Fibroblast of the aortic adventitia (primary cell): Measurements from ENCODE around the gene CISTR. TPM values are rescaled to one million over a fixed set of nuclear protein-coding genes. Genes with fewer than 3 reads are reported as not detected.

Experiments used
- DNase-seq: peaks from one replicate; pipeline ENCODE4 v3.0.0-alpha.2; 2010; ENCODE audit warnings: low read depth
- H3K4me3 ChIP-seq: 2 replicates; pipeline ENCODE4 v1.5.1; 2011; ENCODE audit warnings: low read depth, mild to moderate bottlenecking, control low read depth, low read length, moderate library complexity
- total RNA-seq: library from RNA; depleted of rRNA; stranded (reverse); fragments of >200 nt; gene quantifications from 2 replicates; pipeline ENCODE4 v1.2.3, GENCODE V29; 2012; ENCODE audit warnings: low replicate concordance
- TF ChIP-seq, protein P1 (sequence below): IDR thresholded peaks from 2 replicates; pipeline ENCODE4 v1.5.1; 2011; ENCODE audit warnings: mild to moderate bottlenecking, low read length, control low read depth, inconsistent platforms; ENCODE audit not compliant: insufficient read depth

The CISTR gene
- total RNA-seq, 1 donor, result not detected

DNA sequence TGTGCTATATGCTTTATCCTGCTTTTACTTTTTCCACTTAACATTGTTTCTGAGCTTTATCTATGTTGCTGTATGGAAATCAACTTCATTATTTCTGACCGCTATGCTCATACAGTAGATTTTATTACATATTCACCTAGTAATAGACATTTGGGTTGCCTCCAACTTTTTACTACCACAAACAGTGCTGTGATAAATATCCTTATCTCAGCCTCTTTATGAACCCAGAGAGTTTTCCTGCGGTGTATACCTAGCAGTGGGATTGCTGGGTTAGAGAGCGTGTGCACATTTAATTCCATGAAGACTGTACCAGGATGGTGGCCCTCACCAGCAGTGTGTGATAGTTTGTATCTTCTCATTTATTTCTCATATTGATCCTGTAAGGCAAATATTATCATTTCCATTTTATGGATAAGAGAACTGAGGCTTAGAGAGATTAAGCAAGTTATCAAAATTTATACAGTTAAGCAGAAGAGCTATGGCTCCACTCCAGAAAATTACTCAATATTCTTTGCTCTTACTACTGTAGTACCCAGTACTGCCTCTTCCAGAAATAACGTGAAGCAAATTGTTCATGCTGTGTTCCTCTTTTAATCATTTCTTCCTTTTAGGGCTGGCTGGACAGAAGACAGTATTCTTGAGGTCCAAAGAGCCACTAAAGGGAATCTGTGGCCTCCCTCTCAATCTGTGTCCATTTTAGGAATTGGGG, 26.3 kb upstream of the CISTR start:
- TF ChIP-seq, protein P1, sequence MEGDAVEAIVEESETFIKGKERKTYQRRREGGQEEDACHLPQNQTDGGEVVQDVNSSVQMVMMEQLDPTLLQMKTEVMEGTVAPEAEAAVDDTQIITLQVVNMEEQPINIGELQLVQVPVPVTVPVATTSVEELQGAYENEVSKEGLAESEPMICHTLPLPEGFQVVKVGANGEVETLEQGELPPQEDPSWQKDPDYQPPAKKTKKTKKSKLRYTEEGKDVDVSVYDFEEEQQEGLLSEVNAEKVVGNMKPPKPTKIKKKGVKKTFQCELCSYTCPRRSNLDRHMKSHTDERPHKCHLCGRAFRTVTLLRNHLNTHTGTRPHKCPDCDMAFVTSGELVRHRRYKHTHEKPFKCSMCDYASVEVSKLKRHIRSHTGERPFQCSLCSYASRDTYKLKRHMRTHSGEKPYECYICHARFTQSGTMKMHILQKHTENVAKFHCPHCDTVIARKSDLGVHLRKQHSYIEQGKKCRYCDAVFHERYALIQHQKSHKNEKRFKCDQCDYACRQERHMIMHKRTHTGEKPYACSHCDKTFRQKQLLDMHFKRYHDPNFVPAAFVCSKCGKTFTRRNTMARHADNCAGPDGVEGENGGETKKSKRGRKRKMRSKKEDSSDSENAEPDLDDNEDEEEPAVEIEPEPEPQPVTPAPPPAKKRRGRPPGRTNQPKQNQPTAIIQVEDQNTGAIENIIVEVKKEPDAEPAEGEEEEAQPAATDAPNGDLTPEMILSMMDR, result no peak
- peak; percentile 50 for DNase-seq
- H3K4me3 ChIP-seq, result no peak overlapping the region

DNA sequence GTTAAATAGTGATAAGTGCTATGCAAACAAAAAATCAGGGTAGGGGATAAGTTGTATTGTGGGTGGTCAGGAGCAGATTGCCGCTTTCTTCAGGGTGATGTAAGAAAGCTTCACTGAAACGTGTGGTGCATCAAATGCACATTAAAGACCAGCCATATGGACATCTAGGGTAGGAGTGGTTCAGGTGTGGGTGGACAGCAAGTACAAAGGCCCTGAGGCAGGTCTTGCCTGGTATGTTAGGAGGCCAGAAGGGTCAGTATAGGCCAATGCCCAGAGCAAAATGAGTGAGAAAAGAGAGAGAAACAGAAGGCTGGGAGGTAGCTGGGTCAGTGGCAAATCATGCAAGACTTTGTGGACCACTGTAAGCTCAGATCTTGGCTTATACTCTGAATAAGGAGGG, 25.6 kb upstream of the CISTR start:
- TF ChIP-seq, protein P1, result no peak
- no peak for DNase-seq
- no peak overlapping the region for H3K4me3 ChIP-seq

DNA sequence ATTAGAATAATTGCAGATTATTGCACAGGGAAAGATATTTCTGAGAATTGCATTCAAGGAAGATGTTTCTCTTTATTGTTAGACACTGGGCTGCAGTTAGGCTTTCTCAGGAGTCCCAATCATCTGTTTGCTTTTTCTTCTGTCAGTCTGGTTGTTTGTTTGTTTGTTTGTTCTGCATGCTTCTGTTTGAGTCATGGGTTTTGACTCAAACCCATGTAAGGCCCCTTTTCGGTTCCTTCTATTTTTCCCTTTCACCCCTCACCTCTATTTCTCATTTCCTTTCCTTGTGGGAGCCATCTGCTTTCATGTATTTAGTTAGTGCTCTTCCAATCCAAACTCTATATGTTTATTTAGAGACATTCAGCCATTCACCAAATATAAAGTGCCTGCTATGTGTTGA, 25.1 kb upstream of the CISTR start:
- no peak overlapping the region for H3K4me3 ChIP-seq
- no peak for DNase-seq
- TF ChIP-seq, protein P1, result no peak

DNA sequence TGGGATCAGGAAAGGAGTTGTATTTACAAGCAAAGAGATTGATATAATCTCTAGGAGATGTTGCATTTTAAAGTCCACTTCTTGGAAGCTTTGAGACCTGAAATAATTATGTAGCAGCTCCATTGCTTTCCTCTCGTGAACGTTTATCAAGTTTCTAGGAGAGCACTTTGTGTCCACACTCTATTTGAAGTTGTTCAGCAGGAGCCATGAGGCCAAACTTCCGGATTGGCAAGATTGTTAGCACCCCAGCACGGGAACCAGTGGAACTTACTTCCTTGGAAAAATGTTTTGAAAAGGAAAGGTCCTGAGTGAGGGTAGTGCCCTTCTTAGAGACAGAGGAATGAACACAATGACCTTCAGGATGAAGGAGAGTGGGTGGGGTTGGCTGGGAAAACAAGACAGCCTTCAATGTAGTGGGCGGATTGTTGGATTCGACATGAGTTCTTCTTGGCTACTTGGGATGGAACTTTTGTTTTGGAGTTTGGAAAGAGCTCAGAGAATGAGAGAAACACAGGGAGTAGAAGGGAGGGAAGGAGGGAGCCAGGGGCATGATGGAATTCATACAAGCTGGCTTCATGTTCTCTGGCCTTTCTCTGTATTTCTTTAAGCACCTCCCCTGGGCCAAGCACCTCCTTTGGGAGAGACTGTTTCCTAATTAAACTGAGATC, 23.8 kb upstream of the CISTR start:
- peak; percentile 73 for DNase-seq
- TF ChIP-seq, protein P1, result no peak
- H3K4me3 ChIP-seq, result no peak overlapping the region

DNA sequence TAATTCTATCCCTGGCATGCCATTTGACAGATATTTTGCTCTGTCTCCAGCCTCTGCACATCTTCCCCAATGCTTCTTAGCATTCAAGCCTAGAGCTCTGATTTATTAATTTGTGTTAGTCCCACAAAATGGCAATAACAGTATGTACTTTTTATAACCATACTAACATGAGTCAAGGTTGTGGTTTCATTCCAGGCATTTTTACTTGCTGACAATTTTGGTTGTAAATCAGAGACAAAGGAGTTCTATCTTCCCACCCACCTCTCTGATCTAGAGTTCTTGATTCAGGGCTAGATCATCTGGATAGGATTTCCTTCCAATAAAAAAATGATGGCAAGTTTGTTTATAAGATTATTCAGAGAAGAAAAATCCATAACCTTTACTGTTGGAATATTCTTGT, 18.5 kb upstream of the CISTR start:
- TF ChIP-seq, protein P1, result no peak

DNA sequence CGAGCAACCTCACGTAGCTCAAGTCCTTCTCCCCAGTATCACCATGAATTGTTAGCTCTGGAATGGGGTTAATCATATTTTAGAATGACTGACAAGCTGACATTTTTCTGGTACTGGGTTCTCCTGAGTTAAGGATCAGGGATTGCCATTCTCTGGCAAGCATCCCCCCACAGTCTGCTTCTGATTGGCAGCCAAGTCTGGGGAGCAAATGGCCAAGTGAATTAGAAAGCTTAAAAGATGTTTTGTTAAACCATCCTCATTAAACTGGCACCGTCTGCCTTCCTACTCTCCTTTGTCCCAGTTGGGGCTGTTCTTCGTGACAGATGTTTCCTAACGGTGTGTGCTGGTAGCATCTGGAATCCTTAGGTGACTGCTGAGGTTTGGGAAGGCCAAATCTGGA, 17.2 kb upstream of the CISTR start:
- H3K4me3 ChIP-seq, result no peak overlapping the region
- no peak for DNase-seq
- TF ChIP-seq, protein P1, result no peak

More for the DNA sequence above, 18.5 kb upstream of the CISTR start:
- DNase-seq, result peak; percentile 95
- H3K4me3 ChIP-seq, result no peak overlapping the region
